BLaER1 treated with 17β-estradiol and CSF1 and Interleukin-3, amounts not matched to agents 10 nM and 100 nM (cell line): ENCODE measurements around the gene SMARCA2.

Source experiments
- H3K27ac ChIP-seq, 11 experiments: shearing (Covaris generic); formaldehyde crosslinking; 2 replicates each; pipeline ENCODE4 v1.8.1; 2022
- H3K27me3 ChIP-seq, 11 experiments: shearing (Covaris generic); formaldehyde crosslinking; 2 replicates each; pipeline ENCODE4 v1.8.1; 2022
- H3K36me3 ChIP-seq, 11 experiments: shearing (Covaris generic); formaldehyde crosslinking; 2 replicates each; pipeline ENCODE4 v1.8.1; 2022
- H3K4me1 ChIP-seq, 10 experiments: shearing (Covaris generic); formaldehyde crosslinking; 2 replicates each; pipeline ENCODE4 v1.8.1; 2022
- H3K4me2 ChIP-seq, 11 experiments: shearing (Covaris generic); formaldehyde crosslinking; 2 replicates each; pipeline ENCODE4 v1.8.1; 2022
- H3K4me3 ChIP-seq, 10 experiments: shearing (Covaris generic); formaldehyde crosslinking; 2 replicates each; pipeline ENCODE4 v1.8.1; 2022
- H3K9ac ChIP-seq, 11 experiments: shearing (Covaris generic); formaldehyde crosslinking; 2 replicates each; pipeline ENCODE4 v1.8.1; 2022
- H3K9me3 ChIP-seq, 11 experiments: shearing (Covaris generic); formaldehyde crosslinking; replicated peaks in 1 of 11; 2 replicates each; pipeline ENCODE4 v1.8.1; 2022
- H4K20me1 ChIP-seq, 11 experiments: shearing (Covaris generic); formaldehyde crosslinking; 2 replicates each; pipeline ENCODE4 v1.8.1; 2022
- Cebpa-rat ChIP-seq, 11 experiments: shearing (Covaris generic); IDR thresholded peaks; 2 replicates each; pipeline ENCODE4 v1.8.1; 2022

The SMARCA2 gene

GRCh38 chr9:1982074-1982473 is 33.1 kb upstream of the SMARCA2 start:
- no peak for TF ChIP-seq Cebpa-rat (IDR thresholded peaks at IDR 0.05)
- no peak overlapping the region for H3K9ac ChIP-seq
- H3K4me3 ChIP-seq = no peak overlapping the region
- peaks cover 0 to 5% (median 0%) of the 10 kb centered on the region in 11 experiments; a peak in 1 of 22 replicates for H3K9me3 ChIP-seq
- H3K27ac ChIP-seq = no peak overlapping the region
- no peak overlapping the region; a peak in 1 of 22 replicates for H3K4me2 ChIP-seq
- H4K20me1 ChIP-seq = no peaks in the 10 kb centered on the region
- H3K36me3 ChIP-seq = no peaks in the 10 kb centered on the region
- H3K4me1 ChIP-seq = peaks cover 0 to 24% (median 14%) of the 10 kb centered on the region in 10 experiments; a peak in 14 of 20 replicates
- H3K27me3 ChIP-seq = no peaks in the 10 kb centered on the region

DNA sequence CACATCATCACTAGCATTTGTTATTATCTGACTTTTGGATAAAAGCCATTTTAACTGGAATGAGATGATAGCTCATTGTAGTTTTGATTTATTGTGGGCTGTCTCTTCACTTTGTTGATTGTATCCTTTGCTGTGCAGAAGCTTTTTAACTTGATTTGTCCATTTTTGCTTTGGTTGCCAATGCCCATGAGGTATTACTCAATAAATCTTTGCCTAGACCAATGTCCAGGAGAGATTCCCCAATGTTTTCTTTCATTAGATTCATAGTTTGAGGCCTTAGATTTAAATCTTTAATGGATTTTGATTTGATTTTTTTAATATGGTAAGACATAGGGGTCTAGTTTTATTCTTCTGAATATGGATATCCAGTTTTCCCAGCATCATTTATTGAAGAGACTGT is 28.8 kb upstream of the SMARCA2 start:
- Histone ChIP-seq H4K20me1 (no peaks in the 10 kb centered on the region), H3K4me2 (no peak overlapping the region), H3K4me3 (no peak overlapping the region), H3K36me3 (no peaks in the 10 kb centered on the region), H3K27ac (no peak overlapping the region), H3K4me1 (no peaks in the 10 kb centered on the region), H3K9me3 (peaks cover 0 to 5% (median 0%) of the 10 kb centered on the region in 11 experiments; a peak in 1 of 22 replicates), H3K9ac (no peak overlapping the region), H3K27me3 (no peaks in the 10 kb centered on the region)
- TF ChIP-seq Cebpa-rat (IDR thresholded peaks at IDR 0.05) = no peak

DNA sequence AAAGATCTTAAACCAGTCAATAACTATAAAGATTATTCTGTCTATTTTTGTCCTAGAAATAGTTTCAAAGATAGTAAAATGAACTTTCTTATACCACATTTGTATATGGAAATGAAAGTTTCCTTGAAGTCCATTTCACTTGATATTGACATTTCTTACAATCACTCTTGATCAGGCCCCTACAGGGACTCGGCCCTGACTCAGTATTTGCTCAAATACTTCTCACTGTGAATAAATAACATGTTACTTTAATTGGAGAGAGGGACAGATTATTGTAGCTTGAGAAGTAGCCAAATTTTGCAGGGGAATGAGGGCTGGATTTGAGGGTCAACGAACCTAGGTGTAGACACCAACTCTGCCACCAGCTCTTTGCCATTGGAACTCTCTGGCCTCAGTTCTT is 25.6 kb upstream of the SMARCA2 start:
- TF ChIP-seq Cebpa-rat (IDR thresholded peaks at IDR 0.05) = no peak
- Histone ChIP-seq H3K9ac (no peak overlapping the region), H3K27ac (no peak overlapping the region), H3K9me3 (peaks cover 0 to 5% (median 0%) of the 10 kb centered on the region in 11 experiments; a peak in 1 of 22 replicates), H4K20me1 (no peaks in the 10 kb centered on the region), H3K4me2 (no peak overlapping the region), H3K4me1 (no peaks in the 10 kb centered on the region), H3K36me3 (no peaks in the 10 kb centered on the region), H3K4me3 (no peak overlapping the region), H3K27me3 (no peaks in the 10 kb centered on the region)

DNA sequence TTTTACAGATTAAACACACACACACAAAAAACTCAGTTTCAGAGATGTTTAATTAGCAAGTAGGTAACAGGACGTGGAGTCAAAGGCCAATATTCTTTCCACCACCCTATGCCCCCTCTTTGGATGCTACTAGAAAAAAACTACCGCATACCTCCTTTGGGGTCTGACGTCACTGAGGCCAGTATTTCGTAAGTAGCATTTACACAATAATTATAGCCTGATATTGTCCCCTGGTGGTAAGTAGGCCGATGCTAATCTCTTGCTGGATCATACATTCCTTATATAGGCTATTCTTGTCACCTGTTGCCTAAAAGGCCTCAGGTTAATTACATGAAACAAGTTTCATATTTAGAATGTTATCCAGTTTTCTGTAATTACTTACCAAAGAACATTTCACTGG is 21.0 kb upstream of the SMARCA2 start:
- Histone ChIP-seq H3K4me2 (no peak overlapping the region), H4K20me1 (no peaks in the 10 kb centered on the region), H3K9me3 (no peaks in the 10 kb centered on the region), H3K4me1 (no peaks in the 10 kb centered on the region), H3K9ac (no peak overlapping the region), H3K27ac (no peak overlapping the region), H3K36me3 (no peaks in the 10 kb centered on the region), H3K4me3 (no peak overlapping the region), H3K27me3 (no peaks in the 10 kb centered on the region)
- no peak for TF ChIP-seq Cebpa-rat (IDR thresholded peaks at IDR 0.05)

- H3K4me3 ChIP-seq = no peak overlapping the region
- H3K27me3 ChIP-seq = no peaks in the 10 kb centered on the region
- H3K4me1 ChIP-seq = no peaks in the 10 kb centered on the region
- no peak overlapping the region for H3K9ac ChIP-seq
- no peak overlapping the region for H3K27ac ChIP-seq
- no peaks in the 10 kb centered on the region for H4K20me1 ChIP-seq
- no peaks in the 10 kb centered on the region for H3K36me3 ChIP-seq
- no peaks in the 10 kb centered on the region for H3K9me3 ChIP-seq
- TF ChIP-seq Cebpa-rat (IDR thresholded peaks at IDR 0.05) = no peak
- no peak overlapping the region for H3K4me2 ChIP-seq
Measured at GRCh38 chr9:1995084-1995483, 20.1 kb upstream of the SMARCA2 start.

GRCh38 chr9:1996156-1996555 is 19.0 kb upstream of the SMARCA2 start:
- Histone ChIP-seq H3K4me1 (peaks cover 0 to 4% (median 0%) of the 10 kb centered on the region in 10 experiments; a peak in 1 of 20 replicates), H3K9me3 (no peaks in the 10 kb centered on the region; a peak in 1 of 22 replicates)

DNA sequence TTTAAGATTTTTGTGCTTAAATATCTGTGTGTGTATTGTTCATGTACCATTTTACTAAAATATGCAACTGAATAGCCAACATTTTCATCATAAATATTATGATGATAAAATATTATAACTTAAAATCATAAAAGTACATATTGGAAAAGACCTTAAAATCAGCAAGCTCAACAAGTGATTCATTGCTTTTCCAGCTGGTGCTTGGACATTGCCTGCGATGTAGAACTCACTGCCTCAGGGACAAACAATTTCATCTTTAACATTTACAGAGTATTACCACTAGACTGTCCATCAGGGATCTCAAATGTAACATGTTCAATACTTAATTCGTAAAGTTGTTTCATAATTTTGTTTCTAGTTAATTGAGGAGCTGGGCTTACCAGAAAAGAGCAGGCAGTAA is 17.5 kb upstream of the SMARCA2 start:
- H3K4me2 ChIP-seq = no peak overlapping the region
- no peaks in the 10 kb centered on the region; a peak in 1 of 22 replicates for H3K9me3 ChIP-seq
- H4K20me1 ChIP-seq = no peaks in the 10 kb centered on the region
- no peak overlapping the region for H3K27ac ChIP-seq
- H3K9ac ChIP-seq = no peak overlapping the region
- H3K27me3 ChIP-seq = no peaks in the 10 kb centered on the region
- no peaks in the 10 kb centered on the region for H3K36me3 ChIP-seq
- TF ChIP-seq Cebpa-rat (IDR thresholded peaks at IDR 0.05) = no peak
- H3K4me3 ChIP-seq = no peak overlapping the region
- H3K4me1 ChIP-seq = peaks cover 0 to 4% (median 0%) of the 10 kb centered on the region in 10 experiments; a peak in 1 of 20 replicates

More at GRCh38 chr9:1996156-1996555, 19.0 kb upstream of the SMARCA2 start:
- no peak for TF ChIP-seq Cebpa-rat (IDR thresholded peaks at IDR 0.05)
- no peaks in the 10 kb centered on the region for H3K36me3 ChIP-seq
- no peaks in the 10 kb centered on the region for H3K27me3 ChIP-seq
- H3K4me3 ChIP-seq = no peak overlapping the region
- no peak overlapping the region for H3K4me2 ChIP-seq
- H3K27ac ChIP-seq = no peak overlapping the region
- no peak overlapping the region for H3K9ac ChIP-seq
- H4K20me1 ChIP-seq = no peaks in the 10 kb centered on the region

GRCh38 chr9:1998111-1998510 is 17.0 kb upstream of the SMARCA2 start:
- no peak overlapping the region for H3K4me2 ChIP-seq
- H3K36me3 ChIP-seq = no peaks in the 10 kb centered on the region
- H3K9me3 ChIP-seq = no peaks in the 10 kb centered on the region; a peak in 1 of 22 replicates
- TF ChIP-seq Cebpa-rat (IDR thresholded peaks at IDR 0.05) = no peak
- no peaks in the 10 kb centered on the region for H3K27me3 ChIP-seq
- no peak overlapping the region for H3K27ac ChIP-seq
- no peak overlapping the region for H3K9ac ChIP-seq
- peaks cover 0 to 4% (median 0%) of the 10 kb centered on the region in 10 experiments; a peak in 1 of 20 replicates for H3K4me1 ChIP-seq
- H3K4me3 ChIP-seq = no peak overlapping the region
- no peaks in the 10 kb centered on the region for H4K20me1 ChIP-seq

DNA sequence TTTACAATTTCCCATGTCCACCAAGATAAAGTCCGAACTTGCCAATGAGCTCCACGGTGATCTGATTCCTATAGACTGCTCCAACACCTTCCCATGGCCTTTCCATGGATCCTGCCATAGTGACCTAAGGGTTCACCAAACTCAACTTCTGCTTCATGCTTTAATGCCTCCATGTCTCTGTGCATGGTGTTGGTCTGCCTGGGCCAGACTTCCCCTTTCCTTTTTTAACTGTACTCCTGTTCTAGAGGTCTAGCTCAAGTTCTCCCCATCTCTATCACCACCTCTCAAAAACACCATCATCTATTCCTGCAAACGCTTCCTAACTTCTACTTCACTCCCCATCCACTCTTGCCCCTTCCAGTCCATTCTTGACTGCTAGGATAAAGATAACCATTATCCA is 14.8 kb upstream of the SMARCA2 start:
- no peak for TF ChIP-seq Cebpa-rat (IDR thresholded peaks at IDR 0.05)
- no peak overlapping the region for H3K9ac ChIP-seq
- H3K9me3 ChIP-seq = no peaks in the 10 kb centered on the region; a peak in 1 of 22 replicates
- no peak overlapping the region for H3K27ac ChIP-seq
- no peaks in the 10 kb centered on the region for H4K20me1 ChIP-seq
- H3K4me3 ChIP-seq = no peak overlapping the region
- no peaks in the 10 kb centered on the region for H3K36me3 ChIP-seq
- H3K4me2 ChIP-seq = no peak overlapping the region
- no peaks in the 10 kb centered on the region for H3K27me3 ChIP-seq
- peaks cover 0 to 4% (median 0%) of the 10 kb centered on the region in 10 experiments; a peak in 1 of 20 replicates for H3K4me1 ChIP-seq

DNA sequence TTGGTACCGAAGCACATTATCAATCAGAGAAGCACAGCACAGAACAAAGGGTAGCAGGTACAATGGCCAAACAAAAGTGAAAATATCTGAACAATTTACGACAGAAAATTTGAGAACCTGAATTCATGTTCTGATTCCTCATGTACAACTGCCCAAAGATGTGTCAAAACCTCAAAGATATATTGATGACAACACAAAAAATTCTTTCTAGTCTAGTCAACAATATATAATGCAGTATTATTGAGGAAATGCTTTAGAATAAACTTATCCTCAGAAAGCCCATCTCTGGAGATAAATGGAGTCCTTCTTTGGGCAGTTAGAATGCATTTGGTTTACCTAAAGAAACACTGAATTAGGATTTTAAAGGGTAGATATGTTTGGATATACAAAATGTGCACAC is 6.8 kb upstream of the SMARCA2 start:
- Histone ChIP-seq H3K4me2 (no peak overlapping the region), H4K20me1 (no peaks in the 10 kb centered on the region), H3K27ac (no peak overlapping the region), H3K9ac (no peak overlapping the region), H3K4me3 (no peak overlapping the region), H3K36me3 (no peaks in the 10 kb centered on the region), H3K9me3 (no peaks in the 10 kb centered on the region), H3K27me3 (no peaks in the 10 kb centered on the region), H3K4me1 (peaks cover under 1 to 7% (median 4%) of the 10 kb centered on the region in 10 experiments; a peak in 18 of 20 replicates)
- no peak for TF ChIP-seq Cebpa-rat (IDR thresholded peaks at IDR 0.05)
